ENCODE results near the gene UBE2D1. TPM values are rescaled to one million over a fixed set of nuclear protein-coding genes. Genes with fewer than 3 reads are reported as not detected.

UBE2D1 gene
- total and polyA plus RNA-seq, 2 donors (not counting 1 experiment from before 2014, with no cell fraction given) = 12.1 to 21.4 TPM

GRCh38 chr10:58372607-58373441 is 38.0 kb downstream of the UBE2D1 start:
- no peaks in the 10 kb centered on the region for H4K20me1 ChIP-seq (ENCODE audit: control insufficient read depth, extremely low read depth, insufficient read depth, low read length)

GRCh38 chr10:58373442-58373827 is 38.6 kb downstream of the UBE2D1 start:
- no peaks in the 10 kb centered on the region for H3K79me2 ChIP-seq (ENCODE audit: control insufficient read depth, insufficient read depth, low read length)

More at GRCh38 chr10:58372607-58373441, 38.0 kb downstream of the UBE2D1 start:
- Histone ChIP-seq H3K9me3 (ENCODE audit: control insufficient read depth, insufficient read depth, low read depth, low read length) (no peaks in the 10 kb centered on the region), H3K27me3 (ENCODE audit: control insufficient read depth, insufficient read depth, low read length) (no peaks in the 10 kb centered on the region), H3K4me1 (ENCODE audit: control insufficient read depth, extremely low read depth, insufficient read depth, low read length) (no peaks in the 10 kb centered on the region), H3K4me3 (replicated peaks in 1 of 4; ENCODE audit: control extremely low read depth in 1 of 4, insufficient read depth in 1 of 4, low read depth in 3 of 4, low read length in 4 of 4) (no peak overlapping the region), H3K27ac (ENCODE audit: insufficient read depth, low read length) (no peak overlapping the region), H3K9ac (ENCODE audit: insufficient read depth, low read length) (no peak overlapping the region), H3K4me2 (ENCODE audit: extremely low read depth, insufficient read depth, low read length) (no peak overlapping the region), H3K79me2 (ENCODE audit: control insufficient read depth, insufficient read depth, low read length) (no peaks in the 10 kb centered on the region), H3K36me3 (ENCODE audit: control insufficient read depth, insufficient read depth, low read length) (no peaks in the 10 kb centered on the region), H2AFZ (ENCODE audit: low read length) (no peak overlapping the region)
- no peak for DNase-seq (ENCODE audit: low read depth in 2 of 2)
- TF ChIP-seq EZH2 (IDR thresholded peaks at IDR 0.05; ENCODE audit: low read length, missing control alignments) (no peak), CTCF (conservative IDR thresholded peaks at IDR 0.05 in 1 of 2, IDR thresholded peaks at IDR 0.05 in 1 of 2; ENCODE audit: low read depth in 1 of 2, low read length in 2 of 2) (no peak)

More at GRCh38 chr10:58373442-58373827, 38.6 kb downstream of the UBE2D1 start:
- H3K9me3 ChIP-seq (ENCODE audit: control insufficient read depth, insufficient read depth, low read depth, low read length) = no peaks in the 10 kb centered on the region
- H3K27ac ChIP-seq (ENCODE audit: insufficient read depth, low read length) = no peak overlapping the region
- no peaks in the 10 kb centered on the region for H3K27me3 ChIP-seq (ENCODE audit: control insufficient read depth, insufficient read depth, low read length)
- no peak overlapping the region for H3K4me2 ChIP-seq (ENCODE audit: extremely low read depth, insufficient read depth, low read length)
- H3K4me1 ChIP-seq (ENCODE audit: control insufficient read depth, extremely low read depth, insufficient read depth, low read length) = no peaks in the 10 kb centered on the region
- peak in 1 of 2 donors; percentile 27 for DNase-seq (ENCODE audit: low read depth in 2 of 2)
- TF ChIP-seq CTCF (conservative IDR thresholded peaks at IDR 0.05 in 1 of 2, IDR thresholded peaks at IDR 0.05 in 1 of 2; ENCODE audit: low read depth in 1 of 2, low read length in 2 of 2) (no peak), EZH2 (IDR thresholded peaks at IDR 0.05; ENCODE audit: low read length, missing control alignments) (no peak)
- H3K36me3 ChIP-seq (ENCODE audit: control insufficient read depth, insufficient read depth, low read length) = no peaks in the 10 kb centered on the region
- no peak overlapping the region for H3K4me3 ChIP-seq (replicated peaks in 1 of 4; ENCODE audit: control extremely low read depth in 1 of 4, insufficient read depth in 1 of 4, low read depth in 3 of 4, low read length in 4 of 4)
- H2AFZ ChIP-seq (ENCODE audit: low read length) = no peak overlapping the region
- H3K9ac ChIP-seq (ENCODE audit: insufficient read depth, low read length) = no peak overlapping the region
- no peaks in the 10 kb centered on the region for H4K20me1 ChIP-seq (ENCODE audit: control insufficient read depth, extremely low read depth, insufficient read depth, low read length)

Data from fibroblast of lung (primary cell).